Stimulated activated CD8-positive, alpha-beta memory T cell treated with anti-CD3 and anti-CD28 coated beads, Interleukin-4, amount 100 ng/mL, for 48 hours (primary cell): ENCODE measurements around the gene POU2F3.
A peak's percentile ranks its signal among the peaks of the same experiment; 100 is the strongest.

Source experiments
- DNase-seq: peaks from one replicate; pipeline ENCODE4 v3.0.0-alpha.2; 2020

The POU2F3 gene

DNA sequence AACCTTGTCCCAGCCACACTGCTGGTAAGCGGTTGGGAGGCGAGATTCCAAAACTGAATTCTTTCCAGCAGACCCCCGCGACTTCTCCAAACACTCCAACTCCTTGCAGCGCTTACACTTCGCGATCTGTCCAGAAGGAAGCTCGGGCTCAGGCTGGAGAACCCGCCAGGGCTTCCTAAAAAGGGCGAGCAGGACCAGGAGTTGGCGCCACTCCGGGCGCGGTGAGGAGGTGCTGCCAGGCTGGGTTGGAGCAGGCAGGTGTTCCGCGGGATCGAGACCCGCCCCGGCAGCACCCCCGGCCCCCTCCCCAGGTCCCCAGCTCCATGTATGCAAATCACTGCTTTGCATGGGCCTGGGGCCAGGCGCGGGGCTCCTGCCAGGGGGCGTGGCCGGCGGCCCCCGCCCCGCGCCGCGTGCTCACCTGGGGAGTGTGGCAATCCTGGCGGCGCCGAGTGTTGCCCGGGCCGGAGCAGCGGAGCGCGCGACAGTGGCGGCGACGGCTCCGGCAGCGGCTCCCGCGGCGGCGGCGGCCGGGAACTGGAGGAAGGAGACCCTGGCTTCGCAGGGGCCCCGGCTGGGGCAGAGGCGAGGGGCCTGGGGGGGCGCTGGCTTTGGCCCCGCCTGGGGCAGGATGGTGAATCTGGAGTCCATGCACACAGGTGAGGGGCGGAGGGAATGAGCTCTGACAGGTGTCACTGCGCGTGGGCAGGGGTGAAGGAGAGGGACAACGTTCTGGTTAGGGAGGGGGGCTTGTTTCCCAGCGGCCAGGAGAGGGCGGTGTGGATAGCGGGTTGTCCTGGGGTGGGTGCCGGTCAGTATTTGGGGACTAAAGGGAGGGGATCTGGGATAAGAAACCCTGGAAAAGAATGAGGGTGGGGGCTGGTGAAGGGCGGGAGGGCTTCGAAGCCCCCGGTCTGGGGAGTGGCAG lies at the start of gene POU2F3:
Gene POU2F3 (plus strand): TSS at position 428 of the 928 bp plus-strand sequence. CDS start 204 bp downstream, at position 632.
- DNase-seq, result no peak

GRCh38 chr11:120191058-120191457 lies 48.9 kb upstream of the POU2F3 start:
- no peak for DNase-seq

- no peak for DNase-seq
These were observed 46.9 kb upstream of the POU2F3 start for GRCh38 chr11:120192831-120193625.

GRCh38 chr11:120194166-120194565 lies 45.8 kb upstream of the POU2F3 start:
- DNase-seq, result no peak

- DNase-seq, result no peak
These were observed 44.2 kb upstream of the POU2F3 start for GRCh38 chr11:120195601-120196320.

- DNase-seq, result no peak
These were observed 43.1 kb upstream of the POU2F3 start for GRCh38 chr11:120196826-120197225.

- DNase-seq, result no peak
These were observed 42.6 kb upstream of the POU2F3 start for GRCh38 chr11:120197251-120197891.

- DNase-seq, result no peak
These were observed 42.0 kb upstream of the POU2F3 start for GRCh38 chr11:120197977-120198376.

DNA sequence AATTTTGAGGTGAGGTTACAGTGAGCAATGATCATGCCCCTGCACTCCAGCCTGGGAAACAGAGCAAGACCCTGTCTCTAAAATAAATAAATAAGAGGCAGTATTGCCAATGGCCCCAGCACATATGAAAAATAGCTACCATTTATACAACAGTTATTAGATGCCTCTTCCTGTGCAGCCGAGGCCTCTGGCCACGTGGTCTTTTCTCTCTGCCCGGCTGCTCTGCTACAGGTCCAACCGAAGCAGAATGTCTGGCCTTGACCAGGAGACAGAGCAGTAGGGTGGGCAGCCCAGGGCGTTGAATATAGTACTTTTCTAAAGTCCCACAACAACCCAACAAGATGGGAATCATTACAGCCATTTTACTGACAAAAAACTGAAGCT lies 41.5 kb upstream of the POU2F3 start:
- no peak for DNase-seq

DNA sequence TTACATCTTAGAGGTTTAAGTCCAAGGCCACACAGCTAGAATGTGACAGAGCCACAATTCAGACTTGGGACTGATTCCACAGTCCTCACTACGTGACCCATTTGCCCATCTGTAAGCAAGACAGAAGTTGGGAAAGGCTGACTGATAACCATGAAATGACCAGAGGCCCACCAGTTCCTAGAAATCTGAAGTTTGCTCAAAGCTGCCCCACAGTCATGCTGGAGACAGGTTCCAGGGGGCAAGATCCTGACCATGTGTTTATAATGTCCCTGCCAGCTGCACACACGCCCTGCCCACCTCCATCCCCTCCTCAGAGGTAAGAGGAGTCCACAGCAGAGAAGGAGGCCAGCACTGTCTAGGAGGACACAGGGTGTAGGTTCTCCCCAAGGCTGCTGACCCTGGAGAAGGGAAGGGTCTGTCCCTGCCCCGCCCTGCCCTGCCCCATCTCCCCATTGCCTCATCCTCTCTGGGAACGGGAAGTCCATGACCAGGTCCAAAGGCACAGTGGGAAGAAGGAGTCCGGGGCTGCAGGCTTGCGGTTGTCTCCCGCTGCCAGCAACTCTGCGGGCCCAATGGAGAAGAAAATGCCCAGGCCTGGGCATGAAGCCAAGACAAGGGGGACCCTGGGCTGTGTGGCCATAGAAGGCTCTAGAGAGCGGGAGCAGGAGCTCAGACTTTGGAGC lies 41.0 kb upstream of the POU2F3 start:
- no peak for DNase-seq

DNA sequence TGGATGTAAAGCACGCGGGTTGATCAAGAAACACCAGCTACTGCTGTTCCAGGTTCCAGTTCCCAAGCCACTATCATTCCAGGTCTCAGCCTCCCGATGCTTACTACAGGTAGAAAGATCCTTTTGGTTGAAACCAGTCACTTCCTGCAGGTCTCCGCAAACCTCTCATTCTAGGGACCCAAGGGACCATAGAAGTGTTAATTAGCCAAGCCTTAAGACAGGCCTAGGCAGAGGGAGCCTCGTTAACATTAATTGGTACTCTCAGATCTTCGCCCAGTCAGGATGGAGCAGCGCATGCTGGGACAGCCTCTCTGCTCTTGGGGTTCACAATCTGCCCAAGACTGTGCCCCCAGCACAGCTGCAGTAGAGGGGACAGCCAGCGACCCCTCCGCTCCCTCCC lies 40.3 kb upstream of the POU2F3 start:
- no peak for DNase-seq

DNA sequence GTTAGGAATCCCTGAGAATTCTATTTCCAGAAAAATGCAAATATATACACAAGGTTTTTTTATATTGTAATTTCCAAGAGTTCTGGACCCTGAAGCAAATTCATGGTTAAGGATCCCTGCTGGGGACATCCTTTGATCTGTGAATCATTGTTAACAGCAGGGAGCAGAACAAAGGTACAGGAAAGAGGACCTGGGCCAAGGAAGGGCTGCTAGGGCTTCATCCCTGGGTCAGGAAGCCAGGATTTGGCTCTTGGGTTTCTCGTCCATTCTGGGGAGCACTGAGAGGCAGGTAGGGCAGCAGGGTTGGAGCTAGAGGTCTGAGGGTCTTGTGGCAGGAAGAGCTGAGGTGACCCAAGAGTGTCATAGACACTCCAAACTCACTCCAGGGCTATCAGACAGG lies 39.3 kb upstream of the POU2F3 start:
- DNase-seq, result no peak

DNA sequence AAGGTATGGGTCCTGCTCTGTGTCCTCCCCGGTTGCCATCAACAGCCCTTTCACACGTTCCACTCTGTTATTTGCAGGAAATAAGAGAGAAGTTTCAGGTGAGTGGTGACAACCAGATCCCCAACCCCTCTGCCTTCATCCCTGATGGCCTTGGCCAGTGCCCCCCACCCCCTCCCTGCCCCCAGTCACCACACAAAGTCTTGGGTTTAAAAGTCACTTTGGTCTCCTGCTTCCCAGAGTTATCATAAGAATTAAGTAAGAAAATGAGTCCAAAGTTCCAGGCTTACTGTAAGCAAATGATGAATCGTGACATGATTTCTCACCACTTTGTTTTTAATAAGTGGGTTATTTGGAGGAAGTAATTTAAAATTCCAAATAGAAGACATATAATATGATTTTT lies 38.3 kb upstream of the POU2F3 start:
- no peak for DNase-seq

- DNase-seq, result no peak
These were observed 36.3 kb upstream of the POU2F3 start for GRCh38 chr11:120203626-120204025.

- DNase-seq, result no peak
These were observed 34.3 kb upstream of the POU2F3 start for GRCh38 chr11:120205596-120206161.

DNA sequence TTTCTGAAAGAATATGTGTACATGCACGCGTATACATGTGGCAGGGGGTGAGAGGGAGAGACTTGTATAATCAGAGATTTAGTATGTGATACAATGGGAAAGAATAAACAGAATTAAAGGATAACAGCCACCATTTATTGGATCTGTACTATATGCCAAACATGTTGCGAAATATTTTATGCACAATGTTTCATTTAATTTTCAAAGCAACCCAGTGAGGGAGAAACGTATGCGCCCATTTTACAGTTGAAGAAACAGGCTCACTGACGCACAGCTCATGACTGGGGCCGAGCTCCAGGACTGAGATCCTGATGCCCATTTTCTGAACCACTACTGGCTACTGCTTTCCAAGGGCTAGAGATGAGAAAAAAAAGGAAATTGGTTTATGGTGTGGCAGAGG lies 32.4 kb upstream of the POU2F3 start:
- DNase-seq, result no peak

DNA sequence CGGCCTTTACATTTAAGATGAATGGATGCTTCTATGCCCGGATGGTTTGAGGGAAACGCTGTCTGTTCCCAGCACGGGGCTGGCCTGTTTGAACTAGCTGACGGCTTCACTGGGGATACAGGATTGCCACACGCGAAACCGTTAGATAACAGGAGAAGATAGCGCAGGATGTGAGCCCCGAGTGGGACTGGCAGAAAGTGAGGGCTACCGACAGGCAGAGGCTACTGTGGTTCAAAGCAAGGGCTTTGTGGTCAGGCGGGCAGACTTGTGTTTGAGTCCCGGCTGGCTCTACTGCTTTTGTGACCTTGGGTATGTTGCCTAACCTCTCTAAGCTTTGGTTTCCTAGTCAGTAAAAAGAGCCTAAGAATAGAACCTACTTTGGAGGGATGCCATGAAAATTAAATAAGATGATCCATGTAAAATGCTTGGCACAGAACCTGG lies 31.9 kb upstream of the POU2F3 start:
- no peak for DNase-seq

DNA sequence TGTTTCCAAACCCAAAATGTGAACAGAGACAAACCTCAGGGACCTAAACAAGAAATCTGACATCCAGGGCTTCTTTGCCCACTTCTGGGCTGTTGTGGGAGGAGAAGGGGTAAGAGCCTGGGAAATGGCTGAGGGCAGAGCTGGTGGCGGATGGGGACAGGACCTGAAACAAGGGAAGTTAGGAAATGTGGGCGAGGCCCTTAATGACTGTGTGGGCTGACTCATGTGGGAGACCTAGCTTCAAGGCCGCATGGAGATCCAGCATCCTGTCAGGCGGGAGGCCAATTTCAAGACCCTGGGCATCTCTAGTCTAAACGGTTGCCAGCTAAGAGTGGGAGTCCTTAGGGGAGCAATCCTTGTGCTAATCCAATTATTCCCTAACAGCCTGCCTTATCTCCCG lies 31.2 kb upstream of the POU2F3 start:
- DNase-seq, result no peak

GRCh38 chr11:120209746-120210625 lies 30.0 kb upstream of the POU2F3 start:
- DNase-seq, result peak; percentile 32

- DNase-seq, result peak; percentile 59
These were observed 29.1 kb upstream of the POU2F3 start, which contains the start of gene OAF for GRCh38 chr11:120210626-120211521. Gene OAF (plus strand): TSS chr11:120211032. CDS start chr11:120211280, 248 bp downstream.
